Measurements from ENCODE around the gene CERK.
"Not testable (repeated sequence)": the region's sequence is repeated elsewhere in the genome, so short reads cannot be mapped to it uniquely, and the experiment has no call there.

CERK gene

GRCh38 chr22:46648225-46648820 is 89.7 kb downstream of the CERK start:
- DNase-seq (ENCODE audit: low read depth), result not testable (repeated sequence)

- no peak for DNase-seq (ENCODE audit: low read depth)
These were observed 91.4 kb downstream of the CERK start for GRCh38 chr22:46646531-46647215.

- not testable (repeated sequence) for DNase-seq (ENCODE audit: low read depth)
These were observed 95.1 kb downstream of the CERK start for GRCh38 chr22:46642840-46643480.

GRCh38 chr22:46641811-46642266 is 96.2 kb downstream of the CERK start:
- DNase-seq (ENCODE audit: low read depth), result no peak

- no peak for DNase-seq (ENCODE audit: low read depth)
These were observed 97.6 kb downstream of the CERK start for GRCh38 chr22:46640293-46641055.

- DNase-seq (ENCODE audit: low read depth), result no peak
These were observed 98.2 kb downstream of the CERK start for GRCh38 chr22:46639843-46640242.

GRCh38 chr22:46638601-46639431 is 99.2 kb downstream of the CERK start:
- DNase-seq (ENCODE audit: low read depth), result no peak

- DNase-seq (ENCODE audit: low read depth), result no peak
These were observed 100.1 kb downstream of the CERK start for GRCh38 chr22:46637711-46638600.

- no peak for DNase-seq (ENCODE audit: low read depth)
These were observed 101.6 kb downstream of the CERK start for GRCh38 chr22:46636221-46637002.

GRCh38 chr22:46635756-46636155 is 102.3 kb downstream of the CERK start:
- no peak for DNase-seq (ENCODE audit: low read depth)

GRCh38 chr22:46634973-46635685 is 102.9 kb downstream of the CERK start:
- not testable (repeated sequence) for DNase-seq (ENCODE audit: low read depth)

Measured in non-pigmented ciliary epithelial cell (primary cell).